Chondrocyte (in vitro differentiated cells): ENCODE data around the gene CDK14. TPM values are rescaled to one million over a fixed set of nuclear protein-coding genes. Genes with fewer than 3 reads are reported as not detected.

ENCODE experiments used
- DNase-seq: peaks from one replicate; pipeline ENCODE4 v3.0.0; 2021; ENCODE audit warnings: mixed read lengths, low spot score
- H3K27ac Mint-ChIP-seq: one replicate; pipeline ENCODE4 v1.8.0; 2021; ENCODE audit warnings: mild to moderate bottlenecking, moderate library complexity, mixed read lengths; ENCODE audit not compliant: unreplicated experiment
- H3K27me3 Mint-ChIP-seq: 2 replicates; pipeline ENCODE4 v1.8.0; 2021; ENCODE audit warnings: low read depth, mixed read lengths
- H3K36me3 Mint-ChIP-seq: 2 replicates; pipeline ENCODE4 v1.8.0; 2021; ENCODE audit warnings: low read depth, mixed read lengths
- H3K4me1 Mint-ChIP-seq: 2 replicates; pipeline ENCODE4 v1.8.0; 2021; ENCODE audit warnings: low read depth, mild to moderate bottlenecking, mixed read lengths
- H3K4me3 Mint-ChIP-seq: one replicate; pipeline ENCODE4 v1.8.0; 2021; ENCODE audit warnings: mild to moderate bottlenecking, moderate library complexity, mixed read lengths; ENCODE audit not compliant: unreplicated experiment
- H3K9me3 Mint-ChIP-seq: 2 replicates; pipeline ENCODE4 v1.8.0; 2021; ENCODE audit warnings: low read depth, mixed read lengths
- total RNA-seq: library from RNA; stranded (reverse); gene quantifications from 3 replicates; pipeline ENCODE4 v1.2.1, GENCODE V29; 2021
- TF ChIP-seq, protein P1 (sequence below): fragments of 200-600 bp; sonication (generic); IDR thresholded peaks from 2 replicates; pipeline ENCODE4 v1.5.0; 2021; ENCODE audit warnings: antibody characterized with exemption, mild to moderate bottlenecking, moderate library complexity

Gene CDK14
- total RNA-seq, 1 donor from 2014 or later, result 61.4 TPM

DNA sequence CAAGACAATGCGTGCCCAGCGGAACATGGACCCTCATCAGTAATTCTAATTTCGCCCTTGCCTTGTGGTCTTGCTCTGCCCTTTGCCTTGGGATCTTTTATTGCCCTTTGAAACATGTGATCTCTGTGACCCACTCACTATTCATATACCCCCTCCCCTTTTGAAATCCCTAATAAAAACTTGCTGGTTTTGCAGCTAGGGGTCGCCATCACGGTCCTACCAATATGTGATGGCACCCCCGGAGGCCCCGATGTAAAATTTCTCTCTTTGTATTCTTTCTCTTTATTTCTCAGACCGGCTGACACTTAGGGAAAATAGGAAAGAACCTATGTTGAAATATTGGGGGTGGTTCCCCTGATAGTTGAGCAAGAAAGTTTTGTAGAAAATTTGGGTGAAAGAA, 242.7 kb downstream of the CDK14 start:
- Mint-ChIP-seq H3K4me1 (peaks cover 58% of the 10 kb centered on the region), H3K9me3 (peaks cover 20% of the 10 kb centered on the region), H3K4me3 (no peak overlapping the region)

DNA sequence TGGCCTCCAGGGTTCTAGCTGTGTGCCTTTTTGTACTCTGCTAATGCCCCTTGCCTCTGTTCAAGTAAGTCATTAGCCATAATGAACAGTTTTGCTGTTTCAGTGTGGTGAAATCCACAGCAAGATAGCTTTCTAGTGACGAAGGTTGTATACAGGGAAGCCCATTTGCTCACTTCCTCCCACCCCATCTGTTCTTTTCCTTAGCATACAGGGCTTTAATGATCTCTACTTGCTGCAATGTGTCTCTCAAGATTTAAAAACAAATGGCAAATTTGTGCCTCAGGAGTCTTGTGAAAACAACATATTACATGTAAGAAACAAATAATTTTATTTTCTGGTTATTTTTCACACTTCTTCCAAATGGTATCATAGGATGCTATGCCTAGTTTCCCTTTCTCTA, 243.2 kb downstream of the CDK14 start:
- Mint-ChIP-seq H3K4me3 (no peak overlapping the region), H3K9me3 (peaks cover 20% of the 10 kb centered on the region), H3K27me3 (no peaks in the 10 kb centered on the region), H3K4me1 (peaks cover 58% of the 10 kb centered on the region), H3K36me3 (peaks cover 16% of the 10 kb centered on the region), H3K27ac (no peak overlapping the region)
- TF ChIP-seq, protein P1, sequence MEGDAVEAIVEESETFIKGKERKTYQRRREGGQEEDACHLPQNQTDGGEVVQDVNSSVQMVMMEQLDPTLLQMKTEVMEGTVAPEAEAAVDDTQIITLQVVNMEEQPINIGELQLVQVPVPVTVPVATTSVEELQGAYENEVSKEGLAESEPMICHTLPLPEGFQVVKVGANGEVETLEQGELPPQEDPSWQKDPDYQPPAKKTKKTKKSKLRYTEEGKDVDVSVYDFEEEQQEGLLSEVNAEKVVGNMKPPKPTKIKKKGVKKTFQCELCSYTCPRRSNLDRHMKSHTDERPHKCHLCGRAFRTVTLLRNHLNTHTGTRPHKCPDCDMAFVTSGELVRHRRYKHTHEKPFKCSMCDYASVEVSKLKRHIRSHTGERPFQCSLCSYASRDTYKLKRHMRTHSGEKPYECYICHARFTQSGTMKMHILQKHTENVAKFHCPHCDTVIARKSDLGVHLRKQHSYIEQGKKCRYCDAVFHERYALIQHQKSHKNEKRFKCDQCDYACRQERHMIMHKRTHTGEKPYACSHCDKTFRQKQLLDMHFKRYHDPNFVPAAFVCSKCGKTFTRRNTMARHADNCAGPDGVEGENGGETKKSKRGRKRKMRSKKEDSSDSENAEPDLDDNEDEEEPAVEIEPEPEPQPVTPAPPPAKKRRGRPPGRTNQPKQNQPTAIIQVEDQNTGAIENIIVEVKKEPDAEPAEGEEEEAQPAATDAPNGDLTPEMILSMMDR, result no peak
- DNase-seq, result no peak

More for the DNA sequence above, 242.7 kb downstream of the CDK14 start:
- H3K36me3 Mint-ChIP-seq, result peaks cover 16% of the 10 kb centered on the region
- TF ChIP-seq, protein P1, result no peak
- no peak for DNase-seq
- H3K27ac Mint-ChIP-seq, result peak overlapping the region; percentile 12
- H3K27me3 Mint-ChIP-seq, result no peaks in the 10 kb centered on the region

DNA sequence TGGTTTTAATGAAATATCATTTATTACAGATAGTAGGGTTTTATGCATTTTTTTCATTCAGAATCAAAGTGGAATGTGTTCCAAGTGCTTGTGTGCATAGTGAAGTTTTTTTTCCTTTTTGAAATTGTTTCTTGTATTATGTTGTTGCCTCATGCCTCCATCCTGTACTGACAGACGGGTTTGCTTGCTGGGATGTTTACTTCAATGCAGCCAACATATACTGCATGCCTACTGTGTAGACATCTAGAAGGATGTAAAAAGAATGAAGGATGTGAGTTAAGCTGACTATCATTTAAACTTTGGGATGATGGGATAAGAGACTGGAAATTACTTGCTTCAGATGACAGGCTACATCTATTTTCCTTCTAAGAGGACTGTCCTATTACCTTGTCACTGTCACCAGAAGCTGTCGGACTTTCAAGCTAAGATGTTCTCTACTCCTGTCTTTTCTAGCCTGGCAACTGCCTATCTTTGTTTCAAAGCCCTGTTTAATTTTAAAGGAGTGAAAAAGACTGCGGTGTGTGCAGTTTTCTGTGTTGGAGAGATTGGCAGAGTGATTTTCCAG, 243.7 kb downstream of the CDK14 start:
- Mint-ChIP-seq H3K27ac (peak overlapping the region; percentile 34), H3K27me3 (no peaks in the 10 kb centered on the region), H3K9me3 (peaks cover 20% of the 10 kb centered on the region), H3K4me1 (peaks cover 55% of the 10 kb centered on the region), H3K36me3 (peaks cover 16% of the 10 kb centered on the region), H3K4me3 (no peak overlapping the region)
- DNase-seq, result no peak
- TF ChIP-seq, protein P1, result no peak

DNA sequence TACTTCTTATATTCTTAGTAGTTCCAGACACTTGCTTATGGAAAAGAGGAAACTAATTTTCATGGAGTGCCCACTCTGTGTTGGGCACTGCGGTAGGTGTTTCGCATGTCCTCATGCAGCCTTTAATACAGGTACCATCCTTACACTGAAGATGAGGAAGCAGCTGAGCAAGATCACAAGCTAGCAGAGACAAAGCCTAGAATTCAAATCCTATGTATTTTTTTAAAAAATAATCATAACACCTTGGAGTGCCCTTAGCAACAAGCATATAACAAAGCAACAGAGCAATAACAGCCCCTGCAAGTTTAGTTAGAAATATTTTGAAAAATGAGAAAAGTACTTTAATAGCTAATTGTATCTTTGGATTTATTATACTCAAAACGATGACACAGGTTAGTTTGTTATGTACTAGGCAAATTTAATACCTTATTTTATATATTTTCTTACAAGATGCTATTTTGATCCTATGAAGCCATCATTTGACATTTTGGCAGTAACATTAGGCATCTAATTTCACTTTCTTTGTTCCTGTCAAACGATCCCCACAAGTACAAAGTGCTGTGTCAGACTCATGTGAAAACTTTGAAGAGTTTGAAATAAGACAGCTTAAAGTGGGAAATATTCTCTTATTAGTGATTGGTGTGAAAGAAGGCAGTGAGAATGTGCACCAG, 245.8 kb downstream of the CDK14 start:
- TF ChIP-seq, protein P1, result no peak
- Mint-ChIP-seq H3K27ac (peak overlapping the region; percentile 84), H3K27me3 (no peaks in the 10 kb centered on the region), H3K36me3 (peaks cover 14% of the 10 kb centered on the region), H3K4me3 (no peak overlapping the region), H3K9me3 (peaks cover 16% of the 10 kb centered on the region), H3K4me1 (peaks cover 56% of the 10 kb centered on the region)
- DNase-seq, result no peak

DNA sequence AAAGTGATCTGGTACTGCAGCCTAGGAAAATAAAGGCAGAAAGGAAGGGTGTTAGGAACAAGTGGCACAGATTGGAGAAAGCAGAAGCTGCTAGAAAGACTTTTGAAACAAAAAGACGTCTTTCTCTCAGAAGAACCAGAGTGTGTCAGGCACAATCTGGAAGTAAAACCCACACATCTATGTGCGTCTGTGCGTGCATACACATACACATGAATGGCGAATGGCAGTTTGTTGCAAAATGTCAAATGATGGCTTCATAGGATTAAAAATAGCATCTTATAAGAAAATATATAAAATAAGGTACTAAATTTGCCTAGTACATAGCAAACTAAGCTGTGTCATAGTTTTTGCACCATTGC, 246.3 kb downstream of the CDK14 start:
- Mint-ChIP-seq H3K4me3 (no peak overlapping the region), H3K27me3 (no peaks in the 10 kb centered on the region), H3K36me3 (peaks cover 14% of the 10 kb centered on the region), H3K4me1 (peaks cover 56% of the 10 kb centered on the region), H3K9me3 (peaks cover 16% of the 10 kb centered on the region), H3K27ac (peak overlapping the region; percentile 84)
- TF ChIP-seq, protein P1, result no peak
- DNase-seq, result no peak
